ENCODE data around the gene SLC30A10.
"Not testable (repeated sequence)": the region's sequence is repeated elsewhere in the genome, so short reads cannot be mapped to it uniquely, and the experiment has no call there.

Gene SLC30A10

DNA sequence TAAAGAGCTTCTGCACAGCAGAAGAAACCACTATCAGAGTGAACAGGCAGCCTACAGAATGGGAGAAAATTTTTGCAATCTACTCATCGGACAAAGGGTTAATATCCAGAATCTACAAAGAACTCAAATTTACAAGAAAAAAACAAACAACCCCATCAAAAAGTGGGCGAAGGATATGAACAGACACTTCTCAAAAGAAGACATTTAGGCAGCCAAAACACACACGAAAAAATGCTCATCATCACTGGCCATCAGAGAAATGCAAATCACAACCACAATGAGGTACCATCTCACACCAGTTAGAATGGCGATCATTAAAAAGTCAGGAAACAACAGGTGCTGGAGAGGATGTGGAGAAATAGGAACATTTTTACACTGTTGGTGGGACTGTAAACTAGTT, 36.5 kb downstream of the SLC30A10 start:
- not testable (repeated sequence) for DNase-seq (ENCODE audit: low read depth, low spot score)

DNA sequence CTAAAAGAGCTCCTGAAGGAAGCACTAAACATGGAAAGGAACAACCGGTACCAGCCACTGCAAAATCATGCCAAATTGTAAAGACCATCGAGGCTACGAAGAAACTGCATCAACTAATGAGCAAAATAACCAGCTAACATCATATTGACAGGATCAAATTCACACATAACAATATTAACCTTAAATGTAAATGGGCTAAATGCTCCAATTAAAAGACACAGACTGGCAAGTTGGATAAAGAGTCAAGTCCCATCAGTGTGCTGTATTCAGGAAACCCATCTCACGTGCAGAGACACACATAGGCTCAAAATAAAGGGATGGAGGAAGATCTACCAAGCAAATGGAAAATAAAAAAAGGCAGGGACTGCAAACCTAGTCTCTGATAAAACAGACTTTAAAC, 39.7 kb downstream of the SLC30A10 start:
- DNase-seq (ENCODE audit: low read depth, low spot score) = not testable (repeated sequence)

DNA sequence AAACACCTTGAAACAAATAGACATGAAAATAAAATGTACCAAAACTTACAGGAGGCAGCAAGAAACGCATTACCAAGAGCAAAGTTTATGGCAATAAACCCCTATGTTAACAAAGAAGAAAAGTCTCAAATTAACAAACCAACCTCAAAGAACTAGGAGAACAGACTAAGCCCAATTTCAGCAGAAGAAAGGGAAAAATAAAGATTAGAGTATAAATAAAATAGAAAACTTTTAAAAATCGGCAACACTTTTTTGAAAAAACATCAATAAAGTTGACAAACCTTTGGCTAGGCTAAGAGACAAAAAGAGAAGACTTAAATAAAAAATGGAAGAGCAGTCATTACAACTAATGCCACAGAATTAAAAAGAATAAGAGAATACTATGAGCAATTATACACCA, 42.7 kb downstream of the SLC30A10 start:
- no peak for DNase-seq (ENCODE audit: low read depth, low spot score)

GRCh38 chr1:219883400-219884332, 44.7 kb downstream of the SLC30A10 start:
- no peak for DNase-seq (ENCODE audit: low read depth, low spot score)

DNA sequence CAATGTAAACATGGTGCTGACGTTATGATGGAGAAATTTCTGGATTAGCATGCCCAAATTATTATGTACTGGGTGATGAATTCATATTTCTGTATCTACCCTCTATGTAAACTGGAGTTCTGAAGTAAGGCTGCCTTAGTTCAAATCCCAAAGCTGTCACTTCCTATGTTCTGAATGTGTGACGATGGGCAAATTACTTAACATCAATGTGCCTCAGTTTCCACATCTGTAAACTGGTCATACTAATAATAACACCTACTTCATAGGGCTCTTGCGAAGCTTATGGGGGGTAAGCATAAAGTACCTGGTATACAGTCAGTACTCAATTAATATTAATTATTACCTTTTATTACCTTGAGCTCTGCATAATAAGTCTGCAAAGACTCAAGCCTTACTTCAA, 45.6 kb downstream of the SLC30A10 start:
- no peak for DNase-seq (ENCODE audit: low read depth, low spot score)

GRCh38 chr1:219882096-219882495, 46.3 kb downstream of the SLC30A10 start:
- no peak for DNase-seq (ENCODE audit: low read depth, low spot score)

DNA sequence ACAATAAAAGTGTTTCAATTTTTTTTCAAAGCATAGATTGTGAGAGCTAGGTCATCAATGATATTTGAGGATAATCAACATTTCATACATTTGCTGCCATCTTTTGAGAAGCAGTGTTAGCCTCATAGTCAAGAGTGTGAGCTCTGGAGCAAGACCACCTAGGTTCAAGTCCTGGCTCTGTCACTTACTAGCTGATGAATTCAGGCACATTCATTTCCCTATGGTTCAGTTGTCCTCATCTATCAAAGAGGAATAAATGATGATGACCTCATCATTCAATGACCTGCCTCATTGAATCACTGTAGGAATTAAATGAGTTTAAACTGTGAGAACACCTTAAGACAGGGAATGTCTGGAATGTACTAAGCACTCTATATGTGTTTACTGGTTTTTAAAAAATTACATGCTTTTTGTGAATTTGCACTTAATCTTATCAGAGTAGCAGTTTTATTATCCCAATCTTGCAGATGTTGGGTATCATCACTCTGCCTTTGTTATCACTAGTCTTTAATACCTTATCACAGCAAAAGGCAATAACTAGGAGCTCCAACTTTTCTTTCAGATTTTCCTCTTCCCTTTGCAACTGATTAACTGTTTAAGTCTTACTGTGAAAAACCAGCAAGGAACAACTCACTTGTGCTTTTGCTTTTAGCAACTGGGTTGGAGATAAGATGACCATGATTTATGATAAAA, 47.4 kb downstream of the SLC30A10 start:
- no peak for DNase-seq (ENCODE audit: low read depth, low spot score)

GRCh38 chr1:219876798-219877209, 51.6 kb downstream of the SLC30A10 start:
- DNase-seq (ENCODE audit: low read depth, low spot score) = no peak

GRCh38 chr1:219875860-219876259, 52.5 kb downstream of the SLC30A10 start:
- no peak for DNase-seq (ENCODE audit: low read depth, low spot score)

- not testable (repeated sequence) for DNase-seq (ENCODE audit: low read depth, low spot score)
Measured at GRCh38 chr1:219872538-219872937, 55.8 kb downstream of the SLC30A10 start.

DNA sequence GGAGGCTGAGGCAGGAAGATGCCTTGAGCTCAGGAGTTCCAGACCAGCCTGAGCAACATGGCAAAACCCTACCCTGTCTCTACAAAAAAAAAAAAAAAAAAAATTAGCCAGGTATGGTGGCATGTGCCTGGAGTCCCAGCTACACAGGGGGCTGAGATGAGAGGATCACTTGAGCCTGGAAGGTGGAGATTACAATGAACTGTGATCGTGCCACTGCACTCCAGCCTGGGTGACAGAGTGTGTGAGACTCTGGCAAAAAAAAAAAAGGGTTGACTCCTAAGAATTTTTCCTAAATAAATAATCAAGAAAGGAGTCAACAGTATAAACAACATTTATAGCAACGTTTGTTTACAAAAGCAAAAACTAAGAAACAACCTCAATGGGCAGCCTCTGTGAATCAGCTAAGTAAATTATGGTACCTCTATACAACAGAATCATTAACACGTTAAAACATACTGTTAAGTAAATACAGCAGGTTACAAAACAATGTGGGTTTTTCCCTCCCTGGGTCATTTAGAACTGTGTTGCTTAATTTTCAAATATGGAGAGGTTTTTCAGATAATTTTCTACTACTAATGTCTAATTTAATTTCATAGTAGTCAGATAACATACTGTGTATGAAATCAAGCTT, 56.8 kb downstream of the SLC30A10 start:
- no peak for DNase-seq (ENCODE audit: low read depth, low spot score)

GRCh38 chr1:219868615-219869014, 59.7 kb downstream of the SLC30A10 start:
- DNase-seq (ENCODE audit: low read depth, low spot score) = not testable (repeated sequence)
